GM23338 (cell line): ENCODE data around the gene TEX51. TPM values are rescaled to one million over a fixed set of nuclear protein-coding genes. Genes with fewer than 3 reads are reported as not detected.

Experiments used
- ATAC-seq: fragments of 200-7000 bp; cut with Tn5 transposase; 3 replicates; pipeline ENCODE4 v1.9.1; 2020
- DNase-seq: peaks from one replicate; pipeline ENCODE4 v3.0.0-alpha.2; 2015; ENCODE audit warnings: low spot score
- H2AFZ ChIP-seq: fragments of 200-600 bp; sonication (generic); 2 replicates; pipeline ENCODE4 v1.8.0; 2016; ENCODE audit warnings: antibody characterized with exemption, mild to moderate bottlenecking, moderate library complexity
- H3F3A ChIP-seq: fragments of 200-600 bp; sonication (generic); replicated peaks from 2 replicates; pipeline ENCODE4 v1.8.0; 2017; ENCODE audit warnings: antibody characterized with exemption, mixed run types, low read depth
- H3K27ac ChIP-seq: fragments of 200-600 bp; sonication (generic); 2 replicates; pipeline ENCODE4 v1.6.1; 2016; ENCODE audit warnings: low read depth
- H3K27me3 ChIP-seq: fragments of 200-600 bp; sonication (generic); 2 replicates; pipeline ENCODE4 v1.8.0; 2016; ENCODE audit warnings: mild to moderate bottlenecking, mixed run types, moderate library complexity; ENCODE audit not compliant: insufficient read depth
- H3K36me3 ChIP-seq: fragments of 200-600 bp; sonication (generic); 2 replicates; pipeline ENCODE4 v1.8.0; 2016; ENCODE audit warnings: mild to moderate bottlenecking; ENCODE audit not compliant: insufficient read depth
- H3K4me1 ChIP-seq: fragments of 200-600 bp; sonication (generic); 2 replicates; pipeline ENCODE4 v1.8.0; 2016; ENCODE audit warnings: mild to moderate bottlenecking, moderate library complexity; ENCODE audit not compliant: insufficient read depth
- H3K4me2 ChIP-seq: fragments of 200-600 bp; sonication (generic); 2 replicates; pipeline ENCODE4 v1.7.1; 2017; ENCODE audit warnings: mixed run types
- H3K4me3 ChIP-seq: fragments of 200-600 bp; sonication (generic); 2 replicates; pipeline ENCODE4 v1.6.1; 2016; ENCODE audit warnings: mixed run types
- H3K79me2 ChIP-seq: fragments of 200-600 bp; sonication (generic); replicated peaks from 2 replicates; pipeline ENCODE4 v1.8.0; 2017; ENCODE audit warnings: mild to moderate bottlenecking; ENCODE audit not compliant: insufficient read depth
- H3K9me2 ChIP-seq: fragments of 200-600 bp; sonication (generic); 2 replicates; pipeline ENCODE4 v1.8.0; 2017; ENCODE audit not compliant: insufficient read depth
- H4K20me1 ChIP-seq: fragments of 200-600 bp; sonication (generic); replicated peaks from 2 replicates; pipeline ENCODE4 v1.8.0; 2017; ENCODE audit warnings: mild to moderate bottlenecking; ENCODE audit not compliant: insufficient read depth
- H3K27ac Mint-ChIP-seq: 2 replicates; pipeline ENCODE4 v1.8.0; 2020; ENCODE audit warnings: inconsistent platforms, mild to moderate bottlenecking, moderate library complexity, mixed read lengths
- H3K27me3 Mint-ChIP-seq: 3 replicates; pipeline ENCODE4 v1.8.0; 2022; ENCODE audit warnings: low read depth, mild to moderate bottlenecking, moderate library complexity, mixed read lengths, inconsistent platforms; ENCODE audit not compliant: insufficient read depth, poor library complexity
- H3K36me3 Mint-ChIP-seq: 3 replicates; pipeline ENCODE4 v1.8.0; 2021; ENCODE audit warnings: low read depth, mild to moderate bottlenecking, inconsistent platforms, moderate library complexity, mixed read lengths
- H3K4me1 Mint-ChIP-seq: 3 replicates; pipeline ENCODE4 v1.8.0; 2020; ENCODE audit warnings: mild to moderate bottlenecking, inconsistent platforms, mixed read lengths
- H3K4me3 Mint-ChIP-seq: 3 replicates; pipeline ENCODE4 v1.8.0; 2021; ENCODE audit warnings: moderate library complexity, mild to moderate bottlenecking, inconsistent platforms, mixed read lengths
- H3K9me3 Mint-ChIP-seq: 3 replicates; pipeline ENCODE4 v1.8.0; 2020; ENCODE audit warnings: moderate library complexity, mild to moderate bottlenecking, inconsistent platforms, mixed read lengths
- CREB1 ChIP-seq: fragments of 250-450 bp; sonication (Bioruptor Pico); IDR thresholded peaks from 2 replicates; pipeline ENCODE4 v1.5.0; 2020; ENCODE audit warnings: low read depth, mild to moderate bottlenecking, moderate library complexity
- CTCF ChIP-seq, 2 experiments: fragments of 200-600 bp in 1 of 2; sonication (generic) in 1 of 2; conservative IDR thresholded peaks; 2 replicates each; pipeline versions ENCODE4 v1.5.1 to v1.6.1; 2016 to 2017; ENCODE audit warnings: antibody characterized with exemption in 2 of 2, low read depth in 2 of 2, mild to moderate bottlenecking in 2 of 2, moderate library complexity in 1 of 2
- EZH2 ChIP-seq: fragments of 200-600 bp; sonication (generic); IDR thresholded peaks from one replicate; pipeline ENCODE4 v1.8.0; 2017; ENCODE audit warnings: antibody characterized with exemption, mild to moderate bottlenecking, low read depth; ENCODE audit not compliant: unreplicated experiment
- JUNB ChIP-seq: IDR thresholded peaks from one replicate; pipeline ENCODE4 v1.6.1; 2016; ENCODE audit warnings: antibody characterized with exemption; ENCODE audit not compliant: unreplicated experiment
- NANOG ChIP-seq: IDR thresholded peaks from 2 replicates; pipeline ENCODE4 v1.6.1; 2016; ENCODE audit warnings: antibody characterized with exemption, borderline replicate concordance
- POLR2AphosphoS5 ChIP-seq: IDR thresholded peaks from 2 replicates; pipeline ENCODE4 v1.6.1; 2016; ENCODE audit warnings: antibody characterized with exemption, low read depth
- ZNF114 ChIP-seq: fragments of 250-450 bp; sonication (Bioruptor Pico); IDR thresholded peaks from 2 replicates; pipeline ENCODE4 v1.5.0; 2020; ENCODE audit warnings: mild to moderate bottlenecking, moderate library complexity
- ZNF331 ChIP-seq: fragments of 250-450 bp; sonication (Bioruptor Pico); IDR thresholded peaks from 2 replicates; pipeline ENCODE4 v1.5.0; 2020; ENCODE audit warnings: low read depth, mild to moderate bottlenecking, moderate library complexity
- ZNF462 ChIP-seq: fragments of 250-450 bp; sonication (Bioruptor Pico); IDR thresholded peaks from 2 replicates; pipeline ENCODE4 v1.5.0; 2020; ENCODE audit warnings: mild to moderate bottlenecking, moderate library complexity
- polyA plus RNA-seq: library from polyadenylated mRNA; unstranded; fragments of >200 nt; fragmentation: Nextera tagmentation; extraction: Ambion mirVana; gene quantifications from 2 replicates; pipeline ENCODE4 v1.2.1, GENCODE V29; 2016
- total RNA-seq: library from RNA; depleted of rRNA; stranded (reverse); fragments of >200 nt; shearing (Covaris generic); gene quantifications from 2 replicates; pipeline ENCODE4 v1.2.3, GENCODE V29; 2014

Gene TEX51
- total and polyA plus RNA-seq, 2 experiments from 2014 or later: not detected

- TF ChIP-seq ZNF462 (CRISPR knock-in tag) (no peak), NANOG (no peak), ZNF114 (CRISPR knock-in tag) (no peak), ZNF331 (CRISPR knock-in tag) (no peak), JUNB (no peak), CREB1 (CRISPR knock-in tag) (no peak), EZH2 (no peak)
Measured at GRCh38 chr2:126907671-126908070, 9.0 kb downstream of the TEX51 start (continued).

- no peaks in the 10 kb centered on the region for H3F3A ChIP-seq
- no peak overlapping the region for H3K27ac ChIP-seq
- no peaks in the 10 kb centered on the region for H4K20me1 ChIP-seq
- H3K36me3 Mint-ChIP-seq: peaks cover 7% of the 10 kb centered on the region; the same call in 2 of the 3 replicates
- H3K79me2 ChIP-seq: no peaks in the 10 kb centered on the region
- H3K4me2 ChIP-seq: no peak overlapping the region
- H3K4me3 ChIP-seq: no peak overlapping the region
- H3K27me3 ChIP-seq: no peaks in the 10 kb centered on the region
- H3K4me1 Mint-ChIP-seq: 0 out of 3 replicates have a peak, but pooled peaks cover 3% of the 10 kb centered on the region
- no peaks in the 10 kb centered on the region for H3K36me3 ChIP-seq
- peaks cover 10% of the 10 kb centered on the region for H3K27me3 Mint-ChIP-seq
- ATAC-seq: no peak
- no peaks in the 10 kb centered on the region for H3K4me1 ChIP-seq
- H3K9me2 ChIP-seq: no peaks in the 10 kb centered on the region; the same call in 1 of the 2 replicates
- no peak overlapping the region for H3K4me3 Mint-ChIP-seq
- no peak overlapping the region for H2AFZ ChIP-seq
- no peak for DNase-seq
- H3K27ac Mint-ChIP-seq: no peak overlapping the region
- peaks cover 20% of the 10 kb centered on the region for H3K9me3 Mint-ChIP-seq
- no peak for TF ChIP-seq CTCF (conservative IDR thresholded peaks at IDR 0.05; ENCODE audit: low read depth in 2 of 2)
- TF ChIP-seq ZNF462 (CRISPR knock-in tag): no peak
- TF ChIP-seq JUNB: no peak
- TF ChIP-seq POLR2AphosphoS5: no peak
Measured at GRCh38 chr2:126908721-126909177, 10.1 kb downstream of the TEX51 start.
